ENCODE measurements around the gene PCSK4.

DNA sequence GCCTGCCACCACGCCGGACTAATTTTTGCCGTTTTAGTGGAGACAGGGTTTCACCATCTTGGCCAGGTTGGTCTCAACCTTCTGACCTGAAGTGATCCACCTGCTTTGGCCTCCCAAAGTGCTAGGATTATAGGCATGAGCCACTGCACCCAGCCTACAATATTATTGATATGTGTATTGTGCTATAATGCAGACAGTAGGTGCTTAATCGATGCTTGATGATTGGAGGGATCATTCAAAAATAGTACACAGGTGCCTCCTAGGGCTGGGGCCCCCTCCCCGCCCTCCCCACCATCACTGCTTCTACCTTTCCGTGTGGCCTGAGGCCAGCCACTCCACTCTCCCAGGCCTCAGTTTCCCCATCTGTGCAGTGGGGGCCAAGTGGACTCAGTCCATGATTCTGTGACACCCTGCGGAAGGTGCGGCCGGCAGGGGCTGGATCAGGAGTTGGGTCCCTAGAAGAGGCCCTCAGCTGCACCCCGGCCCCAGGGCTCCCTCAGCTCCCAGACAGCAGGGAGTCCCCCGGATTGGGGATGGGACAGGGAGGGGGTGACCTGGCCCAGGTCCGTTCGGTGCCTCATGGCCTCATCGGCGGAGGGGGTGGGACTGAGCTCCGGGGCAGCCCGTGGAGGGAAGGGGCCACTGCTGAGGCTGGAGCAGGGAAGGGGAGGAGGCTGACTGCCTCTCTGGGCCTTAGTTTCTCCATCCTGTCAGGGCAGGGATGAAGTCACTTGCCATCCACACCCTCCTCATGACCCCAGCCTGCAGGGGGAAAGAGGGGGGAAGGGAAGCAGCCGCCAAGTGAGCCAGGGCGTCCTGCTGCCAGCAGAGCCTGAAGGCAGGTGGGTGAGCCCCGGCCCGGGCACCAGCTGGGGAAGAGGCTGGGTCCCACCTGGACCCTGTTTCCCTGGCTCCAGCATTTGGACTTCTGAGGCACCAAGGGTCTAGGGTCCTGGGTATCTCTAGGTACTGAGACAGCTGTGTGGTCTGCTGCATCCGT is 21.5 kb upstream of the PCSK4 start:
- TF ChIP-seq, protein P1, sequence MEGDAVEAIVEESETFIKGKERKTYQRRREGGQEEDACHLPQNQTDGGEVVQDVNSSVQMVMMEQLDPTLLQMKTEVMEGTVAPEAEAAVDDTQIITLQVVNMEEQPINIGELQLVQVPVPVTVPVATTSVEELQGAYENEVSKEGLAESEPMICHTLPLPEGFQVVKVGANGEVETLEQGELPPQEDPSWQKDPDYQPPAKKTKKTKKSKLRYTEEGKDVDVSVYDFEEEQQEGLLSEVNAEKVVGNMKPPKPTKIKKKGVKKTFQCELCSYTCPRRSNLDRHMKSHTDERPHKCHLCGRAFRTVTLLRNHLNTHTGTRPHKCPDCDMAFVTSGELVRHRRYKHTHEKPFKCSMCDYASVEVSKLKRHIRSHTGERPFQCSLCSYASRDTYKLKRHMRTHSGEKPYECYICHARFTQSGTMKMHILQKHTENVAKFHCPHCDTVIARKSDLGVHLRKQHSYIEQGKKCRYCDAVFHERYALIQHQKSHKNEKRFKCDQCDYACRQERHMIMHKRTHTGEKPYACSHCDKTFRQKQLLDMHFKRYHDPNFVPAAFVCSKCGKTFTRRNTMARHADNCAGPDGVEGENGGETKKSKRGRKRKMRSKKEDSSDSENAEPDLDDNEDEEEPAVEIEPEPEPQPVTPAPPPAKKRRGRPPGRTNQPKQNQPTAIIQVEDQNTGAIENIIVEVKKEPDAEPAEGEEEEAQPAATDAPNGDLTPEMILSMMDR (tag by site-specific recombination; IDR thresholded peaks at IDR 0.05), result no peak
- TF ChIP-seq SP7 (tag by site-specific recombination; IDR thresholded peaks at IDR 0.05) (no peak), ZSCAN30 (tag by site-specific recombination; IDR thresholded peaks at IDR 0.05) (no peak), GLIS2 (tag by site-specific recombination; IDR thresholded peaks at IDR 0.05) (no peak), ZFP41 (tag by site-specific recombination; IDR thresholded peaks at IDR 0.05; ENCODE audit: borderline replicate concordance) (no peak), KLF16 (tag by site-specific recombination; IDR thresholded peaks at IDR 0.05) (no peak), ZNF324 (tag by site-specific recombination; IDR thresholded peaks at IDR 0.05) (no peak), ZSCAN16 (tag by site-specific recombination; IDR thresholded peaks at IDR 0.05) (no peak), ZNF292 (tag by site-specific recombination; IDR thresholded peaks at IDR 0.05; ENCODE audit: borderline replicate concordance, low read depth) (no peak), ZNF785 (tag by site-specific recombination; IDR thresholded peaks at IDR 0.05) (no peak), KLF1 (tag by site-specific recombination; IDR thresholded peaks at IDR 0.05) (no peak), MYNN (tag by site-specific recombination; IDR thresholded peaks at IDR 0.05; ENCODE audit: borderline replicate concordance) (no peak), ZNF621 (tag by site-specific recombination; IDR thresholded peaks at IDR 0.05) (no peak)
- TF ChIP-seq, protein P2, sequence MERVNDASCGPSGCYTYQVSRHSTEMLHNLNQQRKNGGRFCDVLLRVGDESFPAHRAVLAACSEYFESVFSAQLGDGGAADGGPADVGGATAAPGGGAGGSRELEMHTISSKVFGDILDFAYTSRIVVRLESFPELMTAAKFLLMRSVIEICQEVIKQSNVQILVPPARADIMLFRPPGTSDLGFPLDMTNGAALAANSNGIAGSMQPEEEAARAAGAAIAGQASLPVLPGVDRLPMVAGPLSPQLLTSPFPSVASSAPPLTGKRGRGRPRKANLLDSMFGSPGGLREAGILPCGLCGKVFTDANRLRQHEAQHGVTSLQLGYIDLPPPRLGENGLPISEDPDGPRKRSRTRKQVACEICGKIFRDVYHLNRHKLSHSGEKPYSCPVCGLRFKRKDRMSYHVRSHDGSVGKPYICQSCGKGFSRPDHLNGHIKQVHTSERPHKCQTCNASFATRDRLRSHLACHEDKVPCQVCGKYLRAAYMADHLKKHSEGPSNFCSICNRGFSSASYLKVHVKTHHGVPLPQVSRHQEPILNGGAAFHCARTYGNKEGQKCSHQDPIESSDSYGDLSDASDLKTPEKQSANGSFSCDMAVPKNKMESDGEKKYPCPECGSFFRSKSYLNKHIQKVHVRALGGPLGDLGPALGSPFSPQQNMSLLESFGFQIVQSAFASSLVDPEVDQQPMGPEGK (tag by site-specific recombination; IDR thresholded peaks at IDR 0.05), result no peak; the same call in 1 of the 2 replicates

Measured in HEK293 (cell line).